GM12891 (cell line): ENCODE data around the gene EFHC2.
"Not testable (repeated sequence)": the region's sequence is repeated elsewhere in the genome, so short reads cannot be mapped to it uniquely, and the experiment has no call there.

Source experiments
- DNase-seq: peaks from one replicate; pipeline ENCODE4 v3.0.0; 2011; ENCODE audit warnings: low spot score; ENCODE audit not compliant: insufficient read length
- FAIRE-seq: peaks from 2 replicates; lab custom pipeline; 2011; peaks lifted over from hg19 to GRCh38; lab: Jason Lieb, UNC
- PAX5 ChIP-seq: IDR thresholded peaks from 2 replicates; pipeline ENCODE4 v1.6.1; 2011; ENCODE audit warnings: low read length, moderate library complexity, mild to moderate bottlenecking; ENCODE audit not compliant: insufficient read depth, severe bottlenecking
- POLR2A ChIP-seq: IDR thresholded peaks from 2 replicates; pipeline ENCODE4 v1.6.1; 2011; ENCODE audit warnings: low read depth, low read length, control low read depth
- POLR2AphosphoS5 ChIP-seq: IDR thresholded peaks from 2 replicates; pipeline ENCODE4 v1.6.1; 2011; ENCODE audit warnings: low read depth, low read length, control low read depth
- POU2F2 ChIP-seq: IDR thresholded peaks from 2 replicates; pipeline ENCODE4 v1.6.1; 2011; ENCODE audit warnings: low read depth, mild to moderate bottlenecking, control low read depth, low read length, moderate library complexity
- SPI1 ChIP-seq: IDR thresholded peaks from 2 replicates; pipeline ENCODE4 v1.6.1; 2011; ENCODE audit warnings: low read depth, low read length, control low read depth
- TAF1 ChIP-seq: IDR thresholded peaks from 2 replicates; pipeline ENCODE4 v1.6.1; 2011; ENCODE audit warnings: low read depth, low read length, control low read depth

EFHC2 gene

GRCh38 chrX:44223150-44223549 lies 120.3 kb downstream of the EFHC2 start:
- TF ChIP-seq POLR2AphosphoS5 (no peak), SPI1 (no peak), PAX5 (no peak), TAF1 (no peak), POU2F2 (no peak), POLR2A (no peak)
- FAIRE-seq (no peak), DNase-seq (no peak)

GRCh38 chrX:44218465-44218864 lies 125.0 kb downstream of the EFHC2 start:
- DNase-seq (no peak), FAIRE-seq (no peak)
- TF ChIP-seq POLR2A: no peak
- no peak for TF ChIP-seq PAX5
- no peak for TF ChIP-seq TAF1

GRCh38 chrX:44216171-44216570 lies 127.3 kb downstream of the EFHC2 start:
- FAIRE-seq (no peak), DNase-seq (no peak)
- TF ChIP-seq SPI1 (no peak), POLR2AphosphoS5 (no peak), POU2F2 (no peak), PAX5 (no peak), POLR2A (no peak), TAF1 (no peak)

- no peak for FAIRE-seq
Measured at GRCh38 chrX:44203791-44204190, 139.7 kb downstream of the EFHC2 start.

GRCh38 chrX:44202596-44202995 lies 140.9 kb downstream of the EFHC2 start:
- FAIRE-seq (no peak), DNase-seq (no peak)
- TF ChIP-seq PAX5: no peak

More at GRCh38 chrX:44203791-44204190, 139.7 kb downstream of the EFHC2 start:
- no peak for TF ChIP-seq POU2F2
- TF ChIP-seq SPI1: no peak
- DNase-seq: no peak

- TF ChIP-seq POLR2A: no peak
- no peak for TF ChIP-seq POU2F2
- TF ChIP-seq PAX5: no peak
- no peak for TF ChIP-seq SPI1
- no peak for TF ChIP-seq POLR2AphosphoS5
- no peak for FAIRE-seq
- DNase-seq: no peak
Measured at GRCh38 chrX:44189116-44189515, 154.4 kb downstream of the EFHC2 start.

GRCh38 chrX:44187915-44188314 lies 155.6 kb downstream of the EFHC2 start:
- not testable (repeated sequence) for FAIRE-seq, DNase-seq

GRCh38 chrX:44183329-44183728 lies 160.1 kb downstream of the EFHC2 start:
- TF ChIP-seq POU2F2 (no peak), TAF1 (no peak), SPI1 (no peak), POLR2A (no peak), PAX5 (no peak), POLR2AphosphoS5 (no peak)
- DNase-seq: no peak
- no peak for FAIRE-seq

GRCh38 chrX:44178274-44179053 lies 165.0 kb downstream of the EFHC2 start:
- DNase-seq (no peak), FAIRE-seq (no peak)
- TF ChIP-seq POLR2AphosphoS5 (no peak), POU2F2 (no peak), SPI1 (no peak)

GRCh38 chrX:44175455-44175854 lies 168.0 kb downstream of the EFHC2 start:
- no peak for DNase-seq
- no peak for FAIRE-seq
- TF ChIP-seq SPI1: no peak
- no peak for TF ChIP-seq PAX5
- no peak for TF ChIP-seq POU2F2
- no peak for TF ChIP-seq POLR2A
- no peak for TF ChIP-seq POLR2AphosphoS5
- no peak for TF ChIP-seq TAF1

- DNase-seq (no peak), FAIRE-seq (no peak)
- TF ChIP-seq POLR2A: no peak
- no peak for TF ChIP-seq PAX5
- TF ChIP-seq TAF1: no peak
- TF ChIP-seq SPI1: no peak
- no peak for TF ChIP-seq POLR2AphosphoS5
- TF ChIP-seq POU2F2: no peak
Measured at GRCh38 chrX:44174061-44174460, 169.4 kb downstream of the EFHC2 start.
